ENCODE results near the gene DGKG.

DNA sequence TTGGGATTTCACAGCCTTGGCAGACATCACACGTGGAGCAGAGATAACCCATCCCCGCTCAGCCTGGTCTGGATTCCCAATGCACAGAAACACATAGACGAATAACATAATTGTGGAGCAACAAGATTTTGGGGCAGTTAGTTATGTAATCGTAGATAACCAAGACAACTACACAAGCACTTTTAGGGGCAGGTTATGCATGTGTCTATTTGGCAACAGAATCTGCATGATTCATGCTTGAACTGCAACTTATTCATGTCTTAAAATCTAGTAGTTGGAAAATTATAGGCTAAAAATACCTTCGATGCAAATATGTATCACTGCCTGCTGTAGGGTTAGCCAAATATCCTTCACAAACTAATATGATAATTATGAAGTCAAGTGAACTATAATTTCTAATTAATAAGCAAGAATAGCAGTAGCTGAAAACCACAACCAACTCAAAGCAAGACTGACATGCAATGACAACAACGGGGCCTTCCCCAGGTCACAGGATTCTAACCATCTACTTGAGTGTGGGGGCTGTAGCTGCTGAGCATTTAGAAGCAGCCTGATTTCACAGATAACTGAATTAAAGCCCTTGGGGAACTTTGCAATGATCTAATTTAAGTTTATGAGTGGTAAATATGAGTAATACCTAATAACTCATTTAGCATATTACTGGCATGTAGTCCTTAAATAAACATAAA, 31.1 kb downstream of the DGKG start:
- TF ChIP-seq CTCF (conservative IDR thresholded peaks at IDR 0.05; ENCODE audit: low read length) (no peak), EZH2phosphoT487 (IDR thresholded peaks at IDR 0.05; ENCODE audit: borderline replicate concordance) (no peak)
